NCI-H460 (cell line): ENCODE measurements around the gene SBK1. TPM values are rescaled to one million over a fixed set of nuclear protein-coding genes. Genes with fewer than 3 reads are reported as not detected.

Source experiments
- DNase-seq: peaks from one replicate; pipeline ENCODE4 v3.0.0-alpha.2; 2016; ENCODE audit warnings: low read depth; ENCODE audit errors: extremely low read depth
- total RNA-seq: library from RNA; depleted of rRNA; stranded (reverse); fragments of >200 nt; shearing (Covaris generic); gene quantifications from 2 replicates; pipeline ENCODE4 v1.2.3, GENCODE V29; 2014

SBK1 gene
- total RNA-seq, 1 experiment from 2014 or later: 0.05 TPM

DNA sequence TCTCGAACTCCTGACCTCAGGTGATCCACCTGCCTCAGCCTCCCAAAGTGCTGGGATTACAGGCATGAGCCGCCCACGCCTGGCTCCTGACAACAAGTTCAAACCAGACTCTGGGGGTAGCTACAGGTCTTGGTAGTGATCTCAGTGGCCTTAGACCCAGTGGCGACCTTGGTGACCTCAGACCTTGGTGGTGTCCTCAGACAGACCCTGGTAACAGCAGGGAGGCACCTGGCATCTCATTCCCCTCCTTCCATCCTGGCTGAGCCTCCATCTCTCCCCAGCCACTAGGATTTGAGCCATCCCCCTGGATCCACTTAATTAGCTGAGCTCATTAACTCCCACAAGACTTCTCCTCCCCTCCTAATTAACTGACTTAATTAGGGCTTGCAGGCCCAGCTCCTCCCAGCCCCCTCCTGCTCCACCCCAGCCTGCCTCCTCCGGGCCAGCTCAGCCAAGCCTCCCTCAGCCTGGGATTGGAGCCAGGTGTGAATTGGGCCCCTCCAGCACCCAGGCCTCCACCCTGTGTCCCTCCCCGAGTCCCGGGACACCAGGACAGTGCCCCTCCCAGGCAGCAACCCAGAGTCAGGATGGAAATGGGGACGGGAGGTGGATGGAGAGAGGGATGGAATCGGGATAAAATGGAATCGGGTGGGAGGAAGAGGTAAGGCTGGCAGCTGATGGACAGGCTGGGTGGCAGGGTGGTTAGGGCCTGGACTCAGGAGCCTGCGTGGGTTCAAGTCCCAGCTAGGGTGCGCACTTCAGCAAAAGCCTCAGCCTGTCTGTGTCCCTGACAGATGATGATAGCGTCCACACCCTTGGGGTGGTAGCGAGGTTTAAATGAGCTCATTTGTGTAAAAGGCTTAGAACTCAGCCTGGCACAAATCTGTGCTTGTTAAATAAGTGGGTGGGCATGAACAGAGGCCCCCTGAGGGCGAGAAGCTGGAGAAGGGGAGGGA is 11.2 kb upstream of the SBK1 start:
- no peak for DNase-seq

GRCh38 chr16:28282045-28282444 is 10.3 kb upstream of the SBK1 start:
- no peak for DNase-seq

DNA sequence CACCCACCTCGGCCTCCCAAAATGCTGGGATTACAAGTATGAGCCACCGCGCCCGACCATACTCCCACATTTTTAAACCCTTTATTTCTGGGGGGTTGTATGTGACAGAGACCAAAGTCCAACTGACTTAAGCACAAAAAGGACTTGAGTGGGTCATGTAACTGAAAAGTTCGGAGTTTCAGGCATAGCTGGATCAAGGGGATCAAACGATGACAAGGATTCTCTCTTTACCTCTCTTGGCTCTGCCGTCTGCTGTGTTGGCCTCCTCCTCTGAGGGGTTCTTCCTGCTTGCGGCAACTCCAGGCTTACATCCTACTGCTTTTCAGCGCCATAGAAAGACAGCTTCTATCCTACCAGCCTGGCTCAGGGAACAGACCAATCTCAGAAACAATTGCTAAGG is 9.2 kb upstream of the SBK1 start:
- no peak for DNase-seq

DNA sequence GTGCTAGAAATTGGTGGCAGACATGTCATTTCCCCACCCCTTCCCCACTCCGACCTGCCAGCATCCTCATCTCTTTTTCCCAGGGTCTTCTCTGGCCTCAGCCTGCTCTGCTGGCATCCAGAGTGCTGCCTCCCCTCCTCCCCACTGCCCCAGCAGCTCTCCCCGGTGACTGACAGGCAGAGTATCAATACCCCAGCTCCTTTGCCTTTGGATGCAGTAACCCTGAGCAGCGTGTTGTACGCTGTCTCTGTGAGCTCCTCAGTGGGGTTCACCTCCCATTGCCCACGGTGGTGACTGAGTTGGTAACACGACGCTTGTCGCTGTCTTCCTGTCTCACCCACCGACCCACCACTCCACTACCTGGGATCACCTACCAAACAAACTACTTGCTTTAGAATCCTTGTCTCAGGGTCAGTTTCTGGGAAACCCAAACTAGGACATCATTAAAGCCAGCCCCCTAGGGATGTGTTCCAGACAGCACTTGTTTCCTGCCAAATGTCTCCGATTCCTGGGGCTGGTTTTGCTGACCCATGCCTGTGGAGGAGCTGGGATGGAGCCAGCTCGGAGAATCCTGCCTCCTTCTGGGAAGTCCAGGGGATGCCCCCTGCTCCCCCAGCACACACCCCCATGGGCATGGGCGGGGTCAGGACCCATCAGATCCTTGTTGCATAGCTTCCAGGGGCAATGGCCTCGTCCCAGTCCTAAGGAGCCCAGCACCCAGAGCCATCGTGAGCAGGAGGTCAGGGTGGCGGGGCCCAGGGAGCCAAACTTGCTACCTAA is 8.3 kb upstream of the SBK1 start:
- no peak for DNase-seq

DNA sequence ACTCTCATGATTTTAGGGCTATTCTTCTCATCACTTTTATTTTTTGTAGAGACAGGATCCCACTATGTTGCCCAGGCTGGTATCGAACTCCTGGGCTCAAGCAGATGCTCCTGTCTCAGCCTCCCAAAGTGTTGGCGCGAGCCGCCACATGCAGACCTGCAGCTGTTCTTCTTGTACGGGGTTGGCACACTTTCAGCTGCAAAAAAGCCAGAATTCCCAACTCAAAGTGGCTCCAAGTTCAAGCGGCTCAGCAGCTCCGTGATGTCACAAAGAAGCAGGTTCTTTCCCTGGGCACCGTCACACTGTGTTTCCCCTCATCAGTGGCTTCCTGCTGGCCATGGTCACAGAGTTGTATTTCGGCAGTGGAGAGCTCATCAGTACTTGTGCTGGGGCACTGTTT is 6.7 kb upstream of the SBK1 start:
- DNase-seq: no peak

GRCh38 chr16:28288114-28288513 is 4.2 kb upstream of the SBK1 start:
- no peak for DNase-seq

- no peak for DNase-seq
Observed at GRCh38 chr16:28289048-28289447, 3.3 kb upstream of the SBK1 start.

DNA sequence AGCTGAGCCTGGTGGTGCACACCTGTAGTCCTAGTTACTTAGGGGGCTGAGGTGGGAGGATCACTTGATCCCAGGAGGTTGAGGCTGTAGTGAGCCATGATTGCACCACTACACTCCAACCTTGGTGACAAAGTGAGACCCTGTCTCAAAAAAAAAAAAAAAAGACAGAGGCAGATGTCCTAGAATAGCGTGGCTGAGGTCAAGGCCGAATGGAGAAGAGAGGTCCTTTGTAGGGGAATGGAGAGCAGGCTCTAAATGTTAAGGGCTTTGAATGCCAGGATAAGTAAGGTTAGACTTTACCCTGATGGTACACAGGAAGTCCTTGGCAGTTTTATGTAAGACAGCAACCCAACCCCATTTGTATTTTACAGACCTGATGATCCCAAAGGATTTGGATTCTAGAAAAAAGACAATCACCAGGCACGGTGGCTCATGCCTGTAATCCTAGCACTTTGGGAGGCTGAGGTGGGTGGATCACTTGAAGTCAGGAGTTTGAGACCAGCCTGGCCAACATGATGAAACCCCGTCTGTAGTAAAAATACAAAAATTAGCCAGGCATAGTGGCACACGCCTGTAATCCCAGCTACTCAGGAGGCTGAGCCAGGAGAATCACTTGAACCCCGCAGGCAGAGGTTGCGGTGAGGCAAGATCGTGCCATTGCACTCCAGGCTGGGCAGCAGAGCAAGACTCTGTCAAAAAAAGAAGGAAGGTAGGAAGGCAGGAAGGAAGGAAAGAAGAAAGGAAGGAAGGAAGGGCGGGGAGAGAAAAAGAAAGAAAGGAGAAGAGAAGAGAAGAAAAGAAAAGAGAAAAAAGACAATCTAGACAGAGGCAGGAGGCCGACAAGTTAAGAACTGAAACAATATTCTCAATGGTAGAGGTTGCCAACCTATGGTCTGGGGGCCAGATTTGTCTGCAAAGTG is 2.1 kb upstream of the SBK1 start:
- no peak for DNase-seq

DNA sequence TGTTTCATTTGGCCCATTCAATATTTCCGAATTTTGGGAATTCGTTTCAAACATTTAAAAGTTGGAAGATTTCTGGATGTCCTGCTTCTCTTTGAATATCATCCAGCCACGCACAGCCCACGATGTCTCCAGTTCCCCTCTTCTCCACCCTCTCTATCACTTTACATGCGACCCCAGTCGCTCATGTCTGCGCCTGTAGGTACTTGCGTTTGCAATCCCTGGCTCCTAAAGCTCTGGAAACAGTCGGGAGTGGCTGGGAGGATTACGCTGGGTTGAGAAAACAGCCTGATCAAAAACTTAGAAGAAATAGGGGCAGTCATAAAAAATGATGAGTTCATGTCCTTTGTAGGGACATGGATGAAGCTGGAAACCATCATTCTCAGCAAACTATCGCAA is 1.5 kb upstream of the SBK1 start:
- no peak for DNase-seq

DNA sequence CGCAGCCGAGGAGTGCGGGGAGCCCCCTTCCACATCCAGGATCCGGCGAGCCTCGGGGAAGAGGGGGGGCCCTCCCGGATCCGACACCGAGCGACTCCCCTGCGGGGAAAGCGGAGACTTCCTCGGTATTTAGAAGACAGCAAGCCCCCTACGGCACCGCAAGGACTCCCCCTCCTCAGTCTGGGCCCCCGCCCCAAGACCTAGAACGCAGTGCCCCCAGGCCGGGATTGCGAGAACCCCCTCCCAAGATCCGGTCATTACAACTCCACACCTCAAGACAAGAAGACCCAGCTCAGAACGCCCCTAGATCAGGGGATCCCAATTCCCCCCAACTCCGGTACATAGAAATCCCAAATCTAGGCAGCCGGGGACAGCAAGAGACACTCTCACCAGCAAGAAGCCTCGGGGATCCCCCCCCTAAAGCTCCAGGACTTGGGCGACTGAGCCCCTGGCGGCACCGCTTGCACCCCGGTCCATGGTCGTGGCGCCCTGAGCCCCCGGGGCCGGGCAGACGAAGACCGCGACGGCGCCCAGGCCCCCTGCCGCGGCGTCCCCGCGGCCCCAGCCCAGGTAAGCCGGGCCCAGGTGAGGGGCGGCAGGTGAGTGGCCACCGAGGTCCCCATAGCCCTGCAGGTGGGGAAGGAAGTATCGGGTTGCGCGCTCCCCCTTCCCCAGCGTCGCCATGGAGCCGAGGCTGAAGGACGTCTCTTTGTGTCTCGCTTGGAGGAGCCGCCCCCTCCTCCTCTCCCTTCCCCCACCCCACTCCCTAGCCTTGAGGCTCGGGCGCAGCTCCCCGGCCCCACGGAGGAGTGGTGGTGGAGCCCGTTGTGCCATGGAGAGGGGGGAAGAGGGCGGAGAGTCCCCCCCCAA is 641 bp downstream of the SBK1 start:
- DNase-seq: no peak

- no peak for DNase-seq
Observed at GRCh38 chr16:28293601-28293960, 1.3 kb downstream of the SBK1 start.

DNA sequence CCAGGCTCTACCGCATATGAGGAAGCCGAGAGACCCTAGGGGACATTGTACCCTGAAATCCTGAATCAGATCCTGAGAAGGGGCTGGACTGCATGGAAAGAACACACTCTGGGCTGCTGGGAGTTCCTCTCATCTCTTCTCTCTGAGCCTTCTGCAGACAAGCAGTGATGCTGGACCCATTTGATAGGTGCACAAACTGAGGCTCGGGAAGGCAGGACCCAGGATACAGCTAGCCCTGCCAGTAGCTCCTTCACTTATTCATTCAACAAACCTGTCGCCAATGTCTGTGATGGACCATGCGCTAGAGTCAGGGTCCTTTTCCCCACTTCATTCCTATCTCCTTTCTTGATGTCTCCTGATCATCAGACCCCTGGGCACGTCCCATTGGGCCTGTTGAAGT is 1.9 kb downstream of the SBK1 start:
- no peak for DNase-seq

- no peak for DNase-seq
Observed at GRCh38 chr16:28295276-28295675, 3.0 kb downstream of the SBK1 start.

GRCh38 chr16:28297308-28297707 is 5.0 kb downstream of the SBK1 start:
- no peak for DNase-seq

DNA sequence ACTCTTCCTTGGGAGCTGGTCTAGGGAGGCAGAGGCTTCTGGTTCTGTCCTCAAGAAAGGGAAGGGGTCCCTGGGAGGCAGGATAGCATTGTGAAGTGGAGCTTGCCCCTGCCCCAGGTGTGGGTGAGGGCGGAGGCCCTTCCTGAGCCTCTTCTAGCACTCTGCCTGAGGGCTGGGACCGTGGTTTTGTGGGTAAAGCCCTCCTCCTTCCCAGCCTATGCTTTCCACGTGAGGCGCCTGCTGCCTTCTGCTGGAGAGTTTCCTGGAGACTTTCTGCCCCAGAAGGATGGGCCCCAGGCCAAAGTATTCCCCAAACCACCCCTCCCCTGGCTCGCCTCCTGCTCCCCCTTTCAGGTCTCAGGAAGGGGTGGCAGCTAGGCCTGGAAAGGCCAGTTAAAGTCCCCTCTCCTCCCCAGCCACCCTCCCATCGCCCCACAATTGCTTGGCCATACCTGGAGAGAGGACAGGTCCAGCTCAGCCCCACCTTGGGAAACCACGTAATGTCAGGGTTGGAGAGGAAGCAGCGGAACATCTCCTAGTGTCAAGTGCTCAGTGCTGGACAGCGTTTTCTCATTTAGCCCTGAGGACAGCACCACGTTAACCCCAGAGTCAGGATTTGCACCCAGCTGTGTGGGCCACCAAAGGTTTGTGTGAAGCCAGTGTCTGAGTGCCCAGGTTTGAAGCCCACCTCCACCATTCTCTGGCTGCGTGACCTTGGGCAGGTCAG is 5.6 kb downstream of the SBK1 start:
- DNase-seq: no peak

- DNase-seq: no peak
Observed at GRCh38 chr16:28298511-28298878, 6.2 kb downstream of the SBK1 start.

GRCh38 chr16:28300327-28300726 is 8.0 kb downstream of the SBK1 start:
- no peak for DNase-seq

DNA sequence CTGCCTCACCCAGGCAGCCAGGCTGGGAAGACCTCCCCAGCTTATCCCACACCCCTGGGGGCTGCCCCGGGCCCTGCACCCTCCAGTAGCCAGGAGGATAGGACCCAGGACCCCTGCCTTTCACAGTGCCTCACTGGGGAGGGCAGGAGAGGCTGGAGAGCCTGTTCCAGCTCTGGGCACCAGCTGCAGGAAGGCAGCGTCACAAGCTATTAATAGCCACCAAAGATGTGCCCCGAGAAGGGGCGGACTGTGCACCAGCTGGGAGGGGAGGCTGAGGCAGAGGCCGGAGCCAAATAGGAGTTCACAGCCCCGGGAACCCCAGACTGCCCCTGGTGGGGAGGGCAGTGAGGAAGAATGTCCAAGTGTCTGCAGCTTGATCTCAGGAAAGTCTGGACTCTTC is 8.8 kb downstream of the SBK1 start:
- no peak for DNase-seq

GRCh38 chr16:28301620-28302019 is 9.3 kb downstream of the SBK1 start:
- DNase-seq: no peak
